Liver (tissue), 9 donors: Measurements from ENCODE around the gene CUEDC1. TPM values are rescaled to one million over a fixed set of nuclear protein-coding genes. Genes with fewer than 3 reads are reported as not detected.
A peak's percentile ranks its signal among the peaks of the same experiment; 100 is the strongest.

Source experiments
- DNase-seq: peaks from one replicate; pipeline ENCODE4 v3.0.0-alpha.2; 2017; ENCODE audit warnings: low spot score
- H3K27ac ChIP-seq, 2 donors: one replicate each; pipeline ENCODE4 v1.7.0; 2013; ENCODE audit warnings: inconsistent platforms in 2 of 2, low read length in 2 of 2, control low read depth in 1 of 2, low read depth in 1 of 2, mild to moderate bottlenecking in 1 of 2
- H3K27me3 ChIP-seq, 4 donors: one replicate each; pipeline versions ENCODE4 v1.6.1 to v1.7.0; 2013; ENCODE audit warnings: low read length in 3 of 4, inconsistent platforms in 1 of 4, mild to moderate bottlenecking in 1 of 4, moderate library complexity in 1 of 4; ENCODE audit not compliant: control insufficient read depth in 4 of 4, insufficient read depth in 4 of 4
- H3K36me3 ChIP-seq, 4 donors: one replicate each; pipeline versions ENCODE4 v1.6.1 to v1.7.0; 2013; ENCODE audit warnings: low read length in 3 of 4, mild to moderate bottlenecking in 3 of 4, low read depth in 1 of 4, moderate library complexity in 1 of 4; ENCODE audit not compliant: control insufficient read depth in 4 of 4, insufficient read depth in 3 of 4
- H3K4me1 ChIP-seq, 4 donors: one replicate each; pipeline versions ENCODE4 v1.6.1 to v1.7.0; 2013; ENCODE audit warnings: low read length in 3 of 4, mild to moderate bottlenecking in 3 of 4, moderate library complexity in 1 of 4; ENCODE audit not compliant: control insufficient read depth in 4 of 4, insufficient read depth in 4 of 4
- H3K4me3 ChIP-seq, 3 donors: one replicate each; pipeline versions ENCODE4 v1.6.1 to v1.7.0; 2013; ENCODE audit warnings: low read length in 3 of 3, control low read depth in 1 of 3, low read depth in 1 of 3, mild to moderate bottlenecking in 1 of 3
- H3K9ac ChIP-seq, 2 donors: one replicate each; pipeline ENCODE4 v1.7.0; 2013; ENCODE audit warnings: low read length in 2 of 2, mild to moderate bottlenecking in 2 of 2, moderate library complexity in 2 of 2, control low read depth in 1 of 2, low read depth in 1 of 2
- H3K9me3 ChIP-seq, 4 donors: one replicate each; pipeline versions ENCODE4 v1.6.1 to v1.7.0; 2013; ENCODE audit warnings: low read length in 3 of 4; ENCODE audit not compliant: control insufficient read depth in 4 of 4
- EGR1 ChIP-seq, 2 donors: IDR thresholded peaks; 2 replicates each; pipeline ENCODE4 v1.6.1; 2016 to 2018; ENCODE audit warnings: antibody characterized with exemption in 2 of 2, low read depth in 2 of 2
- FOXA2 ChIP-seq: IDR thresholded peaks from 2 replicates; pipeline ENCODE4 v1.6.1; 2016; ENCODE audit warnings: antibody characterized with exemption
- GABPA ChIP-seq, 2 donors: IDR thresholded peaks in 1 of 2; conservative IDR thresholded peaks in 1 of 2; 2 replicates each; pipeline ENCODE4 v1.6.1; 2016; ENCODE audit warnings: antibody characterized with exemption in 2 of 2, mild to moderate bottlenecking in 1 of 2, moderate library complexity in 1 of 2
- HNF4A ChIP-seq, 2 donors: conservative IDR thresholded peaks; 2 replicates each; pipeline ENCODE4 v1.6.1; 2016; ENCODE audit warnings: antibody characterized with exemption in 2 of 2, mild to moderate bottlenecking in 2 of 2
- HNF4G ChIP-seq: IDR thresholded peaks from 2 replicates; pipeline ENCODE4 v1.6.1; 2016; ENCODE audit warnings: antibody characterized with exemption
- JUND ChIP-seq, 2 donors: IDR thresholded peaks; 2 replicates each; pipeline ENCODE4 v1.6.1; 2016; ENCODE audit warnings: antibody characterized with exemption in 2 of 2
- RAD21 ChIP-seq, 2 donors: IDR thresholded peaks; 2 replicates each; pipeline ENCODE4 v1.6.1; 2016; ENCODE audit warnings: antibody characterized with exemption in 2 of 2, mild to moderate bottlenecking in 2 of 2
- RXRA ChIP-seq, 2 donors: IDR thresholded peaks; 2 replicates each; pipeline ENCODE4 v1.6.1; 2017 to 2018; ENCODE audit warnings: antibody characterized with exemption in 2 of 2, mild to moderate bottlenecking in 1 of 2
- SP1 ChIP-seq: IDR thresholded peaks from 2 replicates; pipeline ENCODE4 v1.6.1; 2018; ENCODE audit warnings: antibody characterized with exemption, mild to moderate bottlenecking
- TAF1 ChIP-seq: conservative IDR thresholded peaks from 2 replicates; pipeline ENCODE4 v1.6.1; 2016; ENCODE audit warnings: antibody characterized with exemption, mild to moderate bottlenecking
- YY1 ChIP-seq: IDR thresholded peaks from 2 replicates; pipeline ENCODE4 v1.6.1; 2016; ENCODE audit warnings: antibody characterized with exemption, mild to moderate bottlenecking
- WGBS: extraction: QIAGEN DNeasy Blood & Tissue Kit; methylation state at CpG from one replicate; pipeline ENCODE4 v1.1.7; 2013; 5-methylcytosine and 5-hydroxymethylcytosine counted together
- polyA plus RNA-seq, 2 donors: library from polyadenylated mRNA; stranded (reverse) in 1 of 2; unstranded in 1 of 2; fragments of 200-250 nt in 1 of 2; fragments of >200 nt in 1 of 2; fragmentation: Nextera tagmentation in 1 of 2; extraction: Ambion mirVana in 1 of 2; gene quantifications; one replicate each; pipeline versions ENCODE4 v1.2.1 to v1.2.3, GENCODE V29; 2013 to 2015
- total RNA-seq, 2 donors: library from RNA; depleted of rRNA; stranded (reverse); fragments of >200 nt; gene quantifications; one replicate each; pipeline ENCODE4 v1.2.3, GENCODE V29; 2014
- TF ChIP-seq, protein P1 (sequence below): IDR thresholded peaks from 2 replicates; pipeline ENCODE4 v1.6.1; 2016; ENCODE audit warnings: antibody characterized with exemption
- TF ChIP-seq, protein P2 (sequence below): fragments of 150-350 bp; IDR thresholded peaks from 2 replicates; pipeline ENCODE4 v1.5.1; 2017; ENCODE audit warnings: improper control_type of control experiment, low read depth, low read length; ENCODE audit not compliant: missing input control
- TF ChIP-seq, protein P3 (sequence below): IDR thresholded peaks from 2 replicates; pipeline ENCODE4 v1.6.1; 2016; ENCODE audit warnings: antibody characterized with exemption, mild to moderate bottlenecking
- TF ChIP-seq, protein P4 (sequence below): IDR thresholded peaks from 2 replicates; pipeline ENCODE4 v1.6.1; 2016; ENCODE audit warnings: antibody characterized with exemption
- donor health status: healthy.
- donor health status: healthy.
- donor health status: healthy.
- donor health status: healthy.
- donor health status: healthy.

Gene CUEDC1
- total and polyA plus RNA-seq, 4 donors: 2.6 to 4.9 (median 3.4) TPM

DNA sequence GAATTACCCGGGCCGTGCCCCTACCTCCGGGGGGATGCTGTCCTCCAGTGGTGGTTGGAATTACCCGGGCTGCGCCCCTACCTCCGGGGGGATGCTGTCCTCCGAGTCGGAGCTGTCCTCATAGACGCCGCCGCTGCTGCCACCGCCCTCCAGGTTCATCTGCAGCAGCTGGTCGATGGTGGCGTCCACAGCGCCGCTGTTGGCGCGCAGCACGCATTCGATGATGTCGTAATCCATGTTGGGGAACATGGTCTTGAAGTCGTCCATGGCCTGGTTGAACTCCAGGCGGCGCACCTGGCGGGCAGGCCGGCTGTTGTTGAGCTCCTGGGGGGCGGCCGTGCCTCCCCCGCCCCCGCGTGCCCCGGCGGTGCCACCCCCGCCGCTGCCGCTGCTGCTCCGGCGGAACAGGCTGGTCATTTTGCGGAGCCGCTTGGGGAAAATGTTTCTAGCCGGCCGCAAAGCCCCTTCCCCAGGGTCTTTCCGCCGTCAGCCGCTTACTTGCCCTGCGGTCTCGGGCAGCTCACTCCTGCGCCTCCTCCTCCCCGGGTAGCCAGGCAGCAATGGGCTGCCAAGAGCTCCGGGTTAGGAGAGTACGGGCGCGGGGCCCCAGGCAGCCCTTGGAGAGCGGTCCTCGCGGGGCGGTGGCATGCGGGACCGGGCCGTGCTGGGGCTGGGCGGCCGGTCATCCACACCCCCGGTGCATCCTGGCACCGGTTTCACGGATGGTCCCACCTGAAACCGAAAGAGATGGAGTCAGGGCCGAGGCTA is 69.9 kb downstream of the CUEDC1 start:
- WGBS: 82% methylated on average over 67 of the region's 67 CpGs
- no peaks in the 10 kb centered on the region for H3K27me3 ChIP-seq
- TF ChIP-seq, protein P1, sequence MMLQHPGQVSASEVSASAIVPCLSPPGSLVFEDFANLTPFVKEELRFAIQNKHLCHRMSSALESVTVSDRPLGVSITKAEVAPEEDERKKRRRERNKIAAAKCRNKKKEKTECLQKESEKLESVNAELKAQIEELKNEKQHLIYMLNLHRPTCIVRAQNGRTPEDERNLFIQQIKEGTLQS: no peak
- TF ChIP-seq SP1: no peak
- no peak for TF ChIP-seq HNF4G
- no peak for TF ChIP-seq RXRA (IDR thresholded peaks at IDR 0.05)
- no peak for TF ChIP-seq YY1
- no peak overlapping the region for H3K9ac ChIP-seq
- DNase-seq: no peak
- H3K4me1 ChIP-seq: no peaks in the 10 kb centered on the region
- no peak overlapping the region for H3K27ac ChIP-seq
- H3K9me3 ChIP-seq: no peaks in the 10 kb centered on the region
- no peak overlapping the region for H3K4me3 ChIP-seq
- no peaks in the 10 kb centered on the region for H3K36me3 ChIP-seq

DNA sequence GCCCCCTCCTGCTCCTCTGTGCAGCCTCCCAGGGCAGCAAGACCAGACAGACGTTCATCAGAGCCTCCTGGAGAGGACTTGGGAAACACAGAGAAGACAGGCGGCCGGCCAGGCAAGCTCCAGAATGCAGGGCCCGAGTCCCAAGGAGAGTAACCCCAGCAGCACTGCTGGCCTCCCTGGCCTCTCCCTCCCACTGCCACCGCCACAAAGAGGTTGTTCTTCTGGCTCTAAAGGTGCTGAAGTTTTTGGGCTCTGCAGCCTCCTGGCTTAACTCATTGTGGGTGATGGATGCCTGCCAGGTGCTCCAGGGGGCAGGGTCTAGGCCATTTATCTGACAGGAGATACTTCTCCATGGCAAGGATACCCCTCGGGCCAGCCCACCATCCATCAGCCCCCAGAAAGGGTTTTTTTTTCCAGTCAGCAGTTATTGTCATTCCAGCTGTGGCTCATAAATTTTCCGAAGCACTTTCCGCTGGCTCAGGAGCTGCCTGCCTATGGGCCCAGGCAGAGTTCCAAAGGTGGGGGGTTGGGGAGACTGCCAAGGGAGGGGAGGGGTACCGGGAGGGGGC is 73.3 kb downstream of the CUEDC1 start:
- DNase-seq: no peak
- H3K9me3 ChIP-seq: no peaks in the 10 kb centered on the region
- H3K9ac ChIP-seq: no peak overlapping the region
- TF ChIP-seq HNF4G (no peak), RXRA (IDR thresholded peaks at IDR 0.05) (no peak), GABPA (IDR thresholded peaks at IDR 0.05 in 1 of 2, conservative IDR thresholded peaks at IDR 0.05 in 1 of 2) (no peak), FOXA2 (no peak)
- 82% methylated on average over 9 of the region's 9 CpGs for WGBS
- no peaks in the 10 kb centered on the region for H3K27me3 ChIP-seq
- no peaks in the 10 kb centered on the region for H3K4me1 ChIP-seq
- H3K27ac ChIP-seq: no peak overlapping the region
- no peak overlapping the region for H3K4me3 ChIP-seq
- H3K36me3 ChIP-seq: peaks cover 0 to 3% (median 0%) of the 10 kb centered on the region in 4 donors

DNA sequence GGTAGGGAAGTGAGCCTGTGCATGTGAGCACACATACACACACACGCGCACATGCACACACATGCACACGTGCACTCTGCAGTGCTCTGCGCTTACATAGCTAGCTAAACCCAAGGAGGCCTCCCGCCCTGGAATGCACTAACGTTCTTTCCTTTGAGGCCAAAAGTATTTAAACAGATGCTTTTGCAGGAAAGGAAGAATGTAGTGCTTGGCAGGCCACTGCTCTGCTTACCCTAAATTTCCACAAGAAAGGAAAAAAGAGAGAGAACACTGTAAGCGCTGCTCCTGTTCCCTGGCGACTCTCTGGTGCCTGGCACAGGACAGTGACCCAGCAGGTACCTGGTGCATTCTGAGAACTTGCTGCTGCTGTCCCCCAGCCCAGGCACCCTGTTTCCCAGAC is 74.1 kb downstream of the CUEDC1 start:
- Histone ChIP-seq H3K9ac (no peak overlapping the region), H3K27me3 (no peaks in the 10 kb centered on the region), H3K27ac (no peak overlapping the region), H3K4me1 (no peaks in the 10 kb centered on the region), H3K36me3 (peaks cover 0 to 3% (median 0%) of the 10 kb centered on the region in 4 donors), H3K9me3 (no peaks in the 10 kb centered on the region), H3K4me3 (no peak overlapping the region)
- DNase-seq: no peak
- no peak for TF ChIP-seq HNF4A (conservative IDR thresholded peaks at IDR 0.05)
- TF ChIP-seq RXRA (IDR thresholded peaks at IDR 0.05): peak in 1 of 2 donors; percentile 34
- WGBS: 86% methylated on average over 8 of the region's 8 CpGs

DNA sequence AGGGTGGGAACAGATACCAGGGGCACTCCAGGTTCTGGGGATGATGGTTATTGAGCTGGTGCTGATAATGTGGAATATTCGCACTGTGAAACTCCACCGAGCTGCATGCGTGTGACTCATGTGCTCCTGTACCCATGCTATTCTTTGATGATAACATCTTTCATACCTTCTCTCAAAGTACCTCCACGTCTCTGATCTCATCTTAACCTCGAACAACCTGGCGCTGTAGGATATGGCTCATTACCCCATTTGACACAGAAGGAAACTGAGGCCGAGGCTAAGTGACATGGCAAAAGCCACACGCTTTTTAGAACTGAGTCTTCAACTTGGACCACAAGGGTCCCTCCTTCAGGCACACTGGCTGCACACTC is 75.1 kb downstream of the CUEDC1 start:
- no peak overlapping the region for H3K27ac ChIP-seq
- WGBS: 90% methylated on average over 8 of the region's 8 CpGs
- peaks cover 0 to 2% (median under 1%) of the 10 kb centered on the region in 4 donors for H3K4me1 ChIP-seq
- DNase-seq: no peak
- H3K9me3 ChIP-seq: no peaks in the 10 kb centered on the region
- H3K4me3 ChIP-seq: no peak overlapping the region
- no peak overlapping the region for H3K9ac ChIP-seq
- H3K27me3 ChIP-seq: no peaks in the 10 kb centered on the region
- H3K36me3 ChIP-seq: peaks cover 0 to 3% (median 0%) of the 10 kb centered on the region in 4 donors
- TF ChIP-seq JUND (IDR thresholded peaks at IDR 0.05) (no peak), RXRA (IDR thresholded peaks at IDR 0.05) (no peak), SP1 (no peak), EGR1 (IDR thresholded peaks at IDR 0.05; ENCODE audit: low read depth in 2 of 2) (no peak), TAF1 (no peak), HNF4A (conservative IDR thresholded peaks at IDR 0.05) (no peak), RAD21 (IDR thresholded peaks at IDR 0.05) (no peak), GABPA (IDR thresholded peaks at IDR 0.05 in 1 of 2, conservative IDR thresholded peaks at IDR 0.05 in 1 of 2) (no peak)
- TF ChIP-seq, protein P2, sequence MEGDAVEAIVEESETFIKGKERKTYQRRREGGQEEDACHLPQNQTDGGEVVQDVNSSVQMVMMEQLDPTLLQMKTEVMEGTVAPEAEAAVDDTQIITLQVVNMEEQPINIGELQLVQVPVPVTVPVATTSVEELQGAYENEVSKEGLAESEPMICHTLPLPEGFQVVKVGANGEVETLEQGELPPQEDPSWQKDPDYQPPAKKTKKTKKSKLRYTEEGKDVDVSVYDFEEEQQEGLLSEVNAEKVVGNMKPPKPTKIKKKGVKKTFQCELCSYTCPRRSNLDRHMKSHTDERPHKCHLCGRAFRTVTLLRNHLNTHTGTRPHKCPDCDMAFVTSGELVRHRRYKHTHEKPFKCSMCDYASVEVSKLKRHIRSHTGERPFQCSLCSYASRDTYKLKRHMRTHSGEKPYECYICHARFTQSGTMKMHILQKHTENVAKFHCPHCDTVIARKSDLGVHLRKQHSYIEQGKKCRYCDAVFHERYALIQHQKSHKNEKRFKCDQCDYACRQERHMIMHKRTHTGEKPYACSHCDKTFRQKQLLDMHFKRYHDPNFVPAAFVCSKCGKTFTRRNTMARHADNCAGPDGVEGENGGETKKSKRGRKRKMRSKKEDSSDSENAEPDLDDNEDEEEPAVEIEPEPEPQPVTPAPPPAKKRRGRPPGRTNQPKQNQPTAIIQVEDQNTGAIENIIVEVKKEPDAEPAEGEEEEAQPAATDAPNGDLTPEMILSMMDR: no peak
- TF ChIP-seq, protein P3, sequence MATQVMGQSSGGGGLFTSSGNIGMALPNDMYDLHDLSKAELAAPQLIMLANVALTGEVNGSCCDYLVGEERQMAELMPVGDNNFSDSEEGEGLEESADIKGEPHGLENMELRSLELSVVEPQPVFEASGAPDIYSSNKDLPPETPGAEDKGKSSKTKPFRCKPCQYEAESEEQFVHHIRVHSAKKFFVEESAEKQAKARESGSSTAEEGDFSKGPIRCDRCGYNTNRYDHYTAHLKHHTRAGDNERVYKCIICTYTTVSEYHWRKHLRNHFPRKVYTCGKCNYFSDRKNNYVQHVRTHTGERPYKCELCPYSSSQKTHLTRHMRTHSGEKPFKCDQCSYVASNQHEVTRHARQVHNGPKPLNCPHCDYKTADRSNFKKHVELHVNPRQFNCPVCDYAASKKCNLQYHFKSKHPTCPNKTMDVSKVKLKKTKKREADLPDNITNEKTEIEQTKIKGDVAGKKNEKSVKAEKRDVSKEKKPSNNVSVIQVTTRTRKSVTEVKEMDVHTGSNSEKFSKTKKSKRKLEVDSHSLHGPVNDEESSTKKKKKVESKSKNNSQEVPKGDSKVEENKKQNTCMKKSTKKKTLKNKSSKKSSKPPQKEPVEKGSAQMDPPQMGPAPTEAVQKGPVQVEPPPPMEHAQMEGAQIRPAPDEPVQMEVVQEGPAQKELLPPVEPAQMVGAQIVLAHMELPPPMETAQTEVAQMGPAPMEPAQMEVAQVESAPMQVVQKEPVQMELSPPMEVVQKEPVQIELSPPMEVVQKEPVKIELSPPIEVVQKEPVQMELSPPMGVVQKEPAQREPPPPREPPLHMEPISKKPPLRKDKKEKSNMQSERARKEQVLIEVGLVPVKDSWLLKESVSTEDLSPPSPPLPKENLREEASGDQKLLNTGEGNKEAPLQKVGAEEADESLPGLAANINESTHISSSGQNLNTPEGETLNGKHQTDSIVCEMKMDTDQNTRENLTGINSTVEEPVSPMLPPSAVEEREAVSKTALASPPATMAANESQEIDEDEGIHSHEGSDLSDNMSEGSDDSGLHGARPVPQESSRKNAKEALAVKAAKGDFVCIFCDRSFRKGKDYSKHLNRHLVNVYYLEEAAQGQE: no peak
- TF ChIP-seq, protein P4, sequence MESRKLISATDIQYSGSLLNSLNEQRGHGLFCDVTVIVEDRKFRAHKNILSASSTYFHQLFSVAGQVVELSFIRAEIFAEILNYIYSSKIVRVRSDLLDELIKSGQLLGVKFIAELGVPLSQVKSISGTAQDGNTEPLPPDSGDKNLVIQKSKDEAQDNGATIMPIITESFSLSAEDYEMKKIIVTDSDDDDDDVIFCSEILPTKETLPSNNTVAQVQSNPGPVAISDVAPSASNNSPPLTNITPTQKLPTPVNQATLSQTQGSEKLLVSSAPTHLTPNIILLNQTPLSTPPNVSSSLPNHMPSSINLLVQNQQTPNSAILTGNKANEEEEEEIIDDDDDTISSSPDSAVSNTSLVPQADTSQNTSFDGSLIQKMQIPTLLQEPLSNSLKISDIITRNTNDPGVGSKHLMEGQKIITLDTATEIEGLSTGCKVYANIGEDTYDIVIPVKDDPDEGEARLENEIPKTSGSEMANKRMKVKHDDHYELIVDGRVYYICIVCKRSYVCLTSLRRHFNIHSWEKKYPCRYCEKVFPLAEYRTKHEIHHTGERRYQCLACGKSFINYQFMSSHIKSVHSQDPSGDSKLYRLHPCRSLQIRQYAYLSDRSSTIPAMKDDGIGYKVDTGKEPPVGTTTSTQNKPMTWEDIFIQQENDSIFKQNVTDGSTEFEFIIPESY: no peak
